ENCODE measurements around the gene CBFA2T2. TPM values are rescaled to one million over a fixed set of nuclear protein-coding genes. Genes with fewer than 3 reads are reported as not detected.

CBFA2T2 gene
- total RNA-seq, 2 donors from 2014 or later, result 9.8 to 10.4 TPM

GRCh38 chr20:33537608-33538007, 47.7 kb downstream of the CBFA2T2 start:
- no peak overlapping the region for H3K4me3 ChIP-seq
- TF ChIP-seq CTCF (IDR thresholded peaks at IDR 0.05), result no peak
- DNase-seq (ENCODE audit: low spot score), result no peak
- no peaks in the 10 kb centered on the region for H3K9me3 ChIP-seq
- H3K4me1 ChIP-seq, result peaks cover 0 to 6% of the 10 kb centered on the region in 2 donors
- H3K27ac ChIP-seq, result no peak overlapping the region
- no peaks in the 10 kb centered on the region for H3K27me3 ChIP-seq
- H3K36me3 ChIP-seq, result no peaks in the 10 kb centered on the region

GRCh38 chr20:33539129-33539528, 49.2 kb downstream of the CBFA2T2 start:
- TF ChIP-seq CTCF (IDR thresholded peaks at IDR 0.05), result no peak
- no peaks in the 10 kb centered on the region for H3K27me3 ChIP-seq

GRCh38 chr20:33540427-33540826, 50.5 kb downstream of the CBFA2T2 start:
- TF ChIP-seq CTCF (IDR thresholded peaks at IDR 0.05), result no peak
- Histone ChIP-seq H3K27me3 (no peaks in the 10 kb centered on the region), H3K4me1 (no peaks in the 10 kb centered on the region), H3K36me3 (no peaks in the 10 kb centered on the region), H3K9me3 (no peaks in the 10 kb centered on the region), H3K27ac (no peak overlapping the region), H3K4me3 (no peak overlapping the region)
- no peak for DNase-seq (ENCODE audit: low spot score)

More at GRCh38 chr20:33539129-33539528, 49.2 kb downstream of the CBFA2T2 start:
- DNase-seq (ENCODE audit: low spot score), result no peak
- Histone ChIP-seq H3K27ac (no peak overlapping the region), H3K4me3 (no peak overlapping the region), H3K9me3 (no peaks in the 10 kb centered on the region), H3K36me3 (no peaks in the 10 kb centered on the region), H3K4me1 (no peaks in the 10 kb centered on the region)

- H3K36me3 ChIP-seq, result no peaks in the 10 kb centered on the region
- TF ChIP-seq CTCF (IDR thresholded peaks at IDR 0.05), result no peak
- no peaks in the 10 kb centered on the region for H3K9me3 ChIP-seq
- H3K4me1 ChIP-seq, result no peaks in the 10 kb centered on the region
- no peak overlapping the region for H3K4me3 ChIP-seq
- H3K27ac ChIP-seq, result no peak overlapping the region
- H3K27me3 ChIP-seq, result no peaks in the 10 kb centered on the region
- no peak for DNase-seq (ENCODE audit: low spot score)
Observed at GRCh38 chr20:33541074-33541473, 51.2 kb downstream of the CBFA2T2 start.

- no peaks in the 10 kb centered on the region for H3K27me3 ChIP-seq
- no peak for TF ChIP-seq CTCF (IDR thresholded peaks at IDR 0.05)
Observed at GRCh38 chr20:33541797-33542196, 51.9 kb downstream of the CBFA2T2 start.

GRCh38 chr20:33545763-33546162, 55.9 kb downstream of the CBFA2T2 start:
- no peak overlapping the region for H3K27ac ChIP-seq
- no peaks in the 10 kb centered on the region for H3K27me3 ChIP-seq
- H3K4me1 ChIP-seq, result no peaks in the 10 kb centered on the region
- no peak overlapping the region for H3K4me3 ChIP-seq
- no peak for TF ChIP-seq CTCF (IDR thresholded peaks at IDR 0.05)
- no peak for DNase-seq (ENCODE audit: low spot score)
- no peaks in the 10 kb centered on the region for H3K36me3 ChIP-seq
- H3K9me3 ChIP-seq, result no peaks in the 10 kb centered on the region

More at GRCh38 chr20:33541797-33542196, 51.9 kb downstream of the CBFA2T2 start:
- no peak for DNase-seq (ENCODE audit: low spot score)
- no peaks in the 10 kb centered on the region for H3K36me3 ChIP-seq
- no peaks in the 10 kb centered on the region for H3K4me1 ChIP-seq
- no peak overlapping the region for H3K27ac ChIP-seq
- no peak overlapping the region for H3K4me3 ChIP-seq
- H3K9me3 ChIP-seq, result no peaks in the 10 kb centered on the region

Data from right atrium auricular region (tissue), 2 donors.